ENCODE results near the gene MYLIP.

- TF ChIP-seq POLR2A (IDR thresholded peaks at IDR 0.05) (no peak), CTCF (IDR thresholded peaks at IDR 0.05) (no peak)
Measured at GRCh38 chr6:16118825-16119224, 10.1 kb upstream of the MYLIP start.
